ENCODE measurements around the gene RBX1. TPM values are rescaled to one million over a fixed set of nuclear protein-coding genes. Genes with fewer than 3 reads are reported as not detected.

RBX1 gene
- total and polyA plus RNA-seq, 2 of the 8 experiments (the other 6 are each of a cell fraction or from before 2014, with no cell fraction given): 76.5 to 119 TPM

DNA sequence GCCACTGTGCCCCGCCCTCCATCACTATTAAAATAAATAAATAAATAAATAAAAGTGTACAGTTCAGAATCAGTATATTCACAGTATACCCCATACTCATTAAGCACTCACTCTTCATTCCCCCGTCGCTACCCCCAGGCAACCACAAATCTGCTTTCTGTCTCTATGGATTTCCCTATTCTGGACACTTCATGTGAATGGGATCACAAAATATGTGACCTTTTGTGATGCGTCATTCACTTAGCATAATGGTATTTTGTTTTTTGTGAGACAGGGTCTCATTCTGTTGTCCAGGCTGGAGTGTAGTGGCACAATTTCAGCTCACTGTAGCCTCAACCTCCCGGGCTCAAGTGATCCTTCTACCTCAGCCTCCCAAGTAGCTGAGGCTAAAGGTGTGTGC is 52.8 kb downstream of the RBX1 start (continued):
- TF ChIP-seq CTBP2 (IDR thresholded peaks at IDR 0.05; ENCODE audit: borderline replicate concordance, insufficient read depth, insufficient read length, low read length) (no peak), TCF12 (IDR thresholded peaks at IDR 0.05; ENCODE audit: low read depth, low read length) (no peak), BRCA1 (IDR thresholded peaks at IDR 0.05; ENCODE audit: low read depth, low read length) (no peak), SP4 (IDR thresholded peaks at IDR 0.05; ENCODE audit: low read length) (no peak), FOSL1 (IDR thresholded peaks at IDR 0.05; ENCODE audit: insufficient read depth, low read depth, low read length) (no peak)
